AG04449 (cell line): ENCODE results near the gene TSPY2.
"Not testable (repeated sequence)": the region's sequence is repeated elsewhere in the genome, so short reads cannot be mapped to it uniquely, and the experiment has no call there.

Source experiments
- CTCF ChIA-PET: fragments of 350-600 bp; formaldehyde crosslinking; extraction: SDS; loops from one replicate; lab custom pipeline; 2021; ENCODE audit warnings: antibody characterized with exemption; lab: Yijun Ruan, JAX
- POLR2A ChIA-PET: fragments of 400-600, 350-600 bp; formaldehyde crosslinking; extraction: SDS; loops from one replicate; lab custom pipeline; 2020; ENCODE audit warnings: antibody characterized with exemption, inconsistent platforms; lab: Yijun Ruan, JAX
- DNase-seq: peaks from one replicate; pipeline ENCODE4 v3.0.0-alpha.2; 2010; ENCODE audit warnings: low read depth, low spot score
- H3K4me3 ChIP-seq: 2 replicates; pipeline ENCODE4 v1.5.1; 2011; ENCODE audit warnings: low read depth, mild to moderate bottlenecking, control low read depth, low read length

The TSPY2 gene, protein sequence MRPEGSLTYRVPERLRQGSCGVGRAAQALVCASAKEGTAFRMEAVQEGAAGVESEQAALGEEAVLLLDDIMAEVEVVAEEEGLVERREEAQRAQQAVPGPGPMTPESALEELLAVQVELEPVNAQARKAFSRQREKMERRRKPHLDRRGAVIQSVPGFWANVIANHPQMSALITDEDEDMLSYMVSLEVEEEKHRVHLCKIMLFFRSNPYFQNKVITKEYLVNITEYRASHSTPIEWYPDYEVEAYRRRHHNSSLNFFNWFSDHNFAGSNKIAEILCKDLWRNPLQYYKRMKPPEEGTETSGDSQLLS

DNA sequence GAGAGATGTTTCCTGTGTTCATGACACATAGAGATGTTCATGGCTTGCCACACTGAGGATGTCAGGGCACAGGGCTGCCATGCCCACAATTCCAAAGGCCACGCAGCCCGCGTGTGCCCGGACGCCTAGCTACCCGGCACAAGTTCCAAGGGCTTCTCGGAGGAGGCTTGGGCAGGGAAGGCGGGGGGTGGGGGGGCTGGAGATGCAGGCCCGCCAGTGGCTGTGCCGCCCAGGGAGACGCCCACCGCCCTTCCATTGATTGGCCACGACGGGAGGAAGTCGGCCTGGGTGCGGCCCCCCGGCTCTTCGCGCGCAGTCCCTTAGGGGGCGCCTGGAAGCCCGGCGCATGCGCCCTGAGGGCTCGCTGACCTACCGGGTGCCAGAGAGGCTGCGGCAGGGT is at the start of gene TSPY2:
TSPY2 (plus strand) TSS at position 301 of the 400 bp plus-strand sequence; CDS start at position 347, 46 bp downstream.
- H3K4me3 ChIP-seq, DNase-seq, POLR2A ChIA-PET, CTCF ChIA-PET: not testable (repeated sequence)

DNA sequence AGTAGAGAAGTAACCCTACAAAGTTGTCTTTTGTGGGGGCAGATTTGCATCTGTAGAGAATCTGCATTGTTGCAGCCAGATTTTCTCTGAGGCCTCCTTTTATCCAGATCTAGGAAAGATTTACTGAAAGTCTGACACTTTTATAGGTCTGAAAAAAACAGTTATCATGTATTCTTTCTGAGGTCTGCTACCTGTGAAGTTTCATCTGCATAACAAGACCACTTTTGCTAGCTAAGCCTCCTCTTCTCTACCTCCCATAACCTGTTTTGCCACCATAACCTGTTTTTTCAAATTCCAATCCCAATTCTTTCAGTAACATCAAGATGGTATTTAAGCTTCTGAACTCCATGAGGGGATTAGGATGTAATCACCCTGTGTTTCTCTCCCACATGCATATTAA is 36.5 kb upstream of the TSPY2 start:
- DNase-seq, H3K4me3 ChIP-seq, POLR2A ChIA-PET, CTCF ChIA-PET: not testable (repeated sequence)

DNA sequence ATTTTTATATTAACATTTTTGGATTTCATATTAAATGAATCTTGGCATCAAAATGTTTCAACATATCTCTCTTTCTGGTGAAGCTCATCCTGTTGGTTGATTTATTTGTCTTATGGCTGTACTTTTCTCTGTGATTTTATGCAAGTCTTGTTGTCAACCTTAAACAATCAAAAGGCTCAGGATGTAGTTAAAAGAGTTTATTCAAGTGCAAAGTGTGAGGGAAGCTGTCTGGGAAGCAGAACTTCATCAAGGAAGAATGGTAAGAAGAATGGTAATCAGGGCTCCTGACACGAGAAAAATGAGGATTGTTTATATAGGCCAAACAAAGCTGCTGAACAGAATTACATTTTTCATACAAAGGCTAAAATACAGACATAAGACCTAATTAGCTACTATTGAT is 29.0 kb upstream of the TSPY2 start:
- POLR2A ChIA-PET, H3K4me3 ChIP-seq, DNase-seq, CTCF ChIA-PET: not testable (repeated sequence)

DNA sequence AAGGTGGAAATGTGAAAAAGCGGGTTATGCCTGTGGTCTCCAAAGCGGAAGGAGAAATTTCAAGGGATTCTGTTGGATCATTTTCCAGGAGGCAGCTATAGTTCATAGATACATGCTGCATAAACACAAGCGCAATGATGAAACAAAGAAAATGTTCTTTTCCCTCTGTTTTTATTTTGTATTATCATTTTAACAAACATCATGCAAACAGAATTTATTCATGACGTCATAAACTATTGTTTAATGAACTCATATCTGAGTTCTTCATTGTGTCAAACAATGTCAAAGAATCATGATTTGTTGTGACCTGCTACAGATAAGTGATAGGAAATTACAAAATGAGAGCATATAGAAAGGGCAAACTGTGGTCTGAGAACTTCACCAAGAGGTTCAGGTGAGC is 23.8 kb downstream of the TSPY2 start:
- CTCF ChIA-PET, POLR2A ChIA-PET, DNase-seq, H3K4me3 ChIP-seq: not testable (repeated sequence)
